Breast epithelium (tissue), 4 donors: ENCODE results near the gene DMRTB1. TPM values are rescaled to one million over a fixed set of nuclear protein-coding genes. Genes with fewer than 3 reads are reported as not detected.

ENCODE experiments used
- DNase-seq, 2 donors: peaks; one replicate each; pipeline ENCODE4 v3.0.0-alpha.2; 2019; ENCODE audit warnings: low spot score in 2 of 2
- H3K27ac ChIP-seq, 2 donors: fragments of 200-600 bp; sonication (generic) in 1 of 2; one replicate each; pipeline ENCODE4 v1.5.1; 2016 to 2019; ENCODE audit warnings: mild to moderate bottlenecking in 1 of 2
- H3K27me3 ChIP-seq, 2 donors: fragments of 200-600 bp; sonication (generic) in 1 of 2; one replicate each; pipeline versions ENCODE4 v1.5.1 to v1.6.0; 2017 to 2019; ENCODE audit warnings: control low read depth in 1 of 2, mild to moderate bottlenecking in 1 of 2
- H3K36me3 ChIP-seq: fragments of 200-600 bp; one replicate; pipeline ENCODE4 v1.5.1; 2019
- H3K4me1 ChIP-seq, 2 donors: fragments of 200-600 bp; sonication (generic); one replicate each; pipeline ENCODE4 v1.5.1; 2016 to 2019; ENCODE audit warnings: control low read depth in 1 of 2
- H3K4me3 ChIP-seq, 3 donors: fragments of 200-600 bp; sonication (generic); 1 replicate in 2 of 3; 2 replicates in 1 of 3; pipeline ENCODE4 v1.5.1; 2016 to 2019; ENCODE audit warnings: mild to moderate bottlenecking in 3 of 3, moderate library complexity in 2 of 3
- H3K9me3 ChIP-seq, 2 donors: fragments of 200-600 bp; sonication (generic) in 1 of 2; one replicate each; pipeline ENCODE4 v1.5.1; 2016 to 2019; ENCODE audit warnings: control low read depth in 1 of 2
- CTCF ChIP-seq, 3 donors: fragments of 450-650 bp; IDR thresholded peaks; one replicate each; pipeline ENCODE4 v1.5.1; 2016 to 2017; ENCODE audit warnings: antibody characterized with exemption in 3 of 3, mild to moderate bottlenecking in 3 of 3, moderate library complexity in 3 of 3
- POLR2A ChIP-seq: fragments of 450-650 bp; IDR thresholded peaks from one replicate; pipeline ENCODE4 v1.6.1; 2016; ENCODE audit warnings: antibody characterized with exemption, mild to moderate bottlenecking, moderate library complexity
- POLR2AphosphoS5 ChIP-seq, 3 donors: sonication (generic); formaldehyde crosslinking; IDR thresholded peaks; one replicate each; pipeline ENCODE4 v1.6.1; 2017; ENCODE audit warnings: antibody characterized with exemption in 3 of 3
- intact Hi-C: fragments of 100-400 bp; cut with DNase I; formaldehyde crosslinking; loops from one replicate; pipeline ENCODE4 v1.15.1; 2023; ENCODE audit warnings: low total_unique reads
- total RNA-seq, 3 donors: library from RNA; depleted of rRNA; stranded (reverse); fragments of >200 nt; gene quantifications; one replicate each; pipeline ENCODE4 v1.1.0, GENCODE V29; 2016

Gene DMRTB1
- total RNA-seq, 3 donors from 2014 or later = not detected

GRCh38 chr1:53438427-53439336 lies 20.5 kb upstream of the DMRTB1 start:
- intact Hi-C loops = loop anchor here (10.0 kb wide), 1 partner anchor 364 kb away; no protein-coding TSS in a partner anchor
- Histone ChIP-seq H3K27ac (no peak overlapping the region), H3K27me3 (no peaks in the 10 kb centered on the region), H3K4me3 (no peak overlapping the region), H3K4me1 (no peaks in the 10 kb centered on the region), H3K9me3 (no peaks in the 10 kb centered on the region), H3K36me3 (no peaks in the 10 kb centered on the region)
- TF ChIP-seq CTCF (IDR thresholded peaks at IDR 0.05) (no peak), POLR2A (no peak), POLR2AphosphoS5 (IDR thresholded peaks at IDR 0.05) (no peak)
- no peak for DNase-seq

- Histone ChIP-seq H3K27ac (no peak overlapping the region), H3K27me3 (no peaks in the 10 kb centered on the region), H3K36me3 (no peaks in the 10 kb centered on the region), H3K4me1 (no peaks in the 10 kb centered on the region), H3K9me3 (no peaks in the 10 kb centered on the region), H3K4me3 (no peak overlapping the region)
- no peak for TF ChIP-seq CTCF (IDR thresholded peaks at IDR 0.05)
- no peak for TF ChIP-seq POLR2AphosphoS5 (IDR thresholded peaks at IDR 0.05)
- no peak for TF ChIP-seq POLR2A
- DNase-seq = no peak
- intact Hi-C loops = loop anchor here (10.0 kb wide), 1 partner anchor 365 kb away; no protein-coding TSS in a partner anchor
Measured at GRCh38 chr1:53439337-53440207, 19.6 kb upstream of the DMRTB1 start.

GRCh38 chr1:53440633-53441032 lies 18.6 kb upstream of the DMRTB1 start:
- no peak overlapping the region for H3K27ac ChIP-seq
- no peaks in the 10 kb centered on the region for H3K27me3 ChIP-seq
- H3K36me3 ChIP-seq = no peaks in the 10 kb centered on the region
- TF ChIP-seq CTCF (IDR thresholded peaks at IDR 0.05) (no peak), POLR2A (no peak)
- H3K4me1 ChIP-seq = no peaks in the 10 kb centered on the region
- intact Hi-C loops = no loop called here
- DNase-seq = no peak
- no peaks in the 10 kb centered on the region for H3K9me3 ChIP-seq
- H3K4me3 ChIP-seq = no peak overlapping the region

GRCh38 chr1:53442299-53442698 lies 16.9 kb upstream of the DMRTB1 start:
- no peak overlapping the region for H3K27ac ChIP-seq
- no peaks in the 10 kb centered on the region for H3K4me1 ChIP-seq
- no peaks in the 10 kb centered on the region for H3K36me3 ChIP-seq
- TF ChIP-seq CTCF (IDR thresholded peaks at IDR 0.05) (no peak), POLR2AphosphoS5 (IDR thresholded peaks at IDR 0.05) (no peak), POLR2A (no peak)
- no peak for DNase-seq
- H3K27me3 ChIP-seq = no peaks in the 10 kb centered on the region
- H3K9me3 ChIP-seq = no peaks in the 10 kb centered on the region
- intact Hi-C loops = no loop called here
- no peak overlapping the region for H3K4me3 ChIP-seq
